ENCODE results near the gene SCYGR2. TPM values are rescaled to one million over a fixed set of nuclear protein-coding genes. Genes with fewer than 3 reads are reported as not detected.

The SCYGR2 gene
- total and polyA plus RNA-seq, 2 donors (not counting 3 experiments of a cell fraction or from before 2014, with no cell fraction given) = not detected

- Histone ChIP-seq H3K4me1 (ENCODE audit: control insufficient read depth, extremely low read depth, insufficient read depth, low read length) (no peaks in the 10 kb centered on the region), H3K4me3 (replicated peaks in 1 of 3; ENCODE audit: insufficient read depth in 1 of 3, low read depth in 1 of 3, low read length in 3 of 3) (no peak overlapping the region), H4K20me1 (replicated peaks; ENCODE audit: control insufficient read depth, extremely low read depth, insufficient read depth, low read length) (no peaks in the 10 kb centered on the region), H3K27me3 (ENCODE audit: control insufficient read depth in 2 of 2, insufficient read depth in 2 of 2, low read length in 2 of 2) (peaks cover 0 to 3% of the 10 kb centered on the region in 2 experiments), H3K9ac (replicated peaks; ENCODE audit: extremely low read depth, insufficient read depth, low read length) (no peak overlapping the region), H2AFZ (ENCODE audit: low read depth, low read length) (no peak overlapping the region), H3K79me2 (ENCODE audit: control insufficient read depth, insufficient read depth, low read length) (no peaks in the 10 kb centered on the region), H3K9me1 (replicated peaks; ENCODE audit: control insufficient read depth, extremely low read depth, insufficient read depth, low read length) (no peaks in the 10 kb centered on the region), H3K9me3 (replicated peaks; ENCODE audit: control insufficient read depth, insufficient read depth, low read length) (no peaks in the 10 kb centered on the region), H3K36me3 (ENCODE audit: control insufficient read depth in 2 of 2, extremely low read depth in 1 of 2, insufficient read depth in 2 of 2, low read length in 2 of 2) (no peaks in the 10 kb centered on the region), H3K4me2 (ENCODE audit: insufficient read depth, low read length) (no peak overlapping the region), H3K27ac (ENCODE audit: insufficient read depth, low read depth, low read length) (no peak overlapping the region)
- FAIRE-seq = no peak
- peak; percentile 69 for DNase-seq (ENCODE audit: low read depth, low spot score)
- dilution Hi-C loops (cut with MboI; ENCODE audit: extremely low pct_ligation_motif_present, low sequenced_read_pairs) (no loop called here), intact Hi-C loops (cut with micrococcal nuclease) (no loop called here)
- CTCF ChIA-PET = no interaction called here
- TF ChIP-seq JUN (IDR thresholded peaks at IDR 0.05; ENCODE audit: borderline replicate concordance, insufficient read depth, insufficient read length, low read depth) (peak; percentile 40), MYC (IDR thresholded peaks at IDR 0.05; ENCODE audit: low read depth, low read length) (no peak), FOS (IDR thresholded peaks at IDR 0.05; ENCODE audit: borderline replicate concordance, insufficient read depth, low read length) (peak; percentile 83)
- no TSS peak for BruUV-seq (replicated peaks)
- POLR2A ChIA-PET = no interaction called here
Observed at GRCh38 chr2:227576110-227576509, 22.6 kb upstream of the SCYGR2 start.

- Histone ChIP-seq H3K27me3 (ENCODE audit: control insufficient read depth in 2 of 2, insufficient read depth in 2 of 2, low read length in 2 of 2) (peaks cover 0 to 3% of the 10 kb centered on the region in 2 experiments), H3K9ac (replicated peaks; ENCODE audit: extremely low read depth, insufficient read depth, low read length) (no peak overlapping the region), H2AFZ (ENCODE audit: low read depth, low read length) (no peak overlapping the region), H3K9me1 (replicated peaks; ENCODE audit: control insufficient read depth, extremely low read depth, insufficient read depth, low read length) (no peaks in the 10 kb centered on the region), H3K9me3 (replicated peaks; ENCODE audit: control insufficient read depth, insufficient read depth, low read length) (no peaks in the 10 kb centered on the region), H3K4me1 (ENCODE audit: control insufficient read depth, extremely low read depth, insufficient read depth, low read length) (no peaks in the 10 kb centered on the region), H3K4me2 (ENCODE audit: insufficient read depth, low read length) (no peak overlapping the region), H4K20me1 (replicated peaks; ENCODE audit: control insufficient read depth, extremely low read depth, insufficient read depth, low read length) (no peaks in the 10 kb centered on the region), H3K36me3 (ENCODE audit: control insufficient read depth in 2 of 2, extremely low read depth in 1 of 2, insufficient read depth in 2 of 2, low read length in 2 of 2) (no peaks in the 10 kb centered on the region), H3K4me3 (replicated peaks in 1 of 3; ENCODE audit: insufficient read depth in 1 of 3, low read depth in 1 of 3, low read length in 3 of 3) (no peak overlapping the region), H3K27ac (ENCODE audit: insufficient read depth, low read depth, low read length) (no peak overlapping the region), H3K79me2 (ENCODE audit: control insufficient read depth, insufficient read depth, low read length) (no peaks in the 10 kb centered on the region)
- ChIA-PET CTCF (no interaction called here), POLR2A (no interaction called here)
- no TSS peak for BruUV-seq (replicated peaks)
- FAIRE-seq = no peak
- dilution Hi-C loops (cut with MboI; ENCODE audit: extremely low pct_ligation_motif_present, low sequenced_read_pairs) (no loop called here), intact Hi-C loops (cut with micrococcal nuclease) (no loop called here)
- TF ChIP-seq POLR2A (IDR thresholded peaks at IDR 0.05; ENCODE audit: low read depth, low read length) (no peak), GATA2 (IDR thresholded peaks at IDR 0.05; ENCODE audit: insufficient read depth, insufficient read length, low read depth, low read length) (no peak), MYC (IDR thresholded peaks at IDR 0.05; ENCODE audit: low read depth, low read length) (no peak), MAX (IDR thresholded peaks at IDR 0.05; ENCODE audit: insufficient read depth, insufficient read length) (no peak), FOS (IDR thresholded peaks at IDR 0.05; ENCODE audit: borderline replicate concordance, insufficient read depth, low read length) (no peak), JUN (IDR thresholded peaks at IDR 0.05; ENCODE audit: borderline replicate concordance, insufficient read depth, insufficient read length, low read depth) (no peak), EZH2 (IDR thresholded peaks at IDR 0.05; ENCODE audit: borderline replicate concordance, low read depth, low read length, severe bottlenecking) (no peak)
- TF ChIP-seq, protein P1, sequence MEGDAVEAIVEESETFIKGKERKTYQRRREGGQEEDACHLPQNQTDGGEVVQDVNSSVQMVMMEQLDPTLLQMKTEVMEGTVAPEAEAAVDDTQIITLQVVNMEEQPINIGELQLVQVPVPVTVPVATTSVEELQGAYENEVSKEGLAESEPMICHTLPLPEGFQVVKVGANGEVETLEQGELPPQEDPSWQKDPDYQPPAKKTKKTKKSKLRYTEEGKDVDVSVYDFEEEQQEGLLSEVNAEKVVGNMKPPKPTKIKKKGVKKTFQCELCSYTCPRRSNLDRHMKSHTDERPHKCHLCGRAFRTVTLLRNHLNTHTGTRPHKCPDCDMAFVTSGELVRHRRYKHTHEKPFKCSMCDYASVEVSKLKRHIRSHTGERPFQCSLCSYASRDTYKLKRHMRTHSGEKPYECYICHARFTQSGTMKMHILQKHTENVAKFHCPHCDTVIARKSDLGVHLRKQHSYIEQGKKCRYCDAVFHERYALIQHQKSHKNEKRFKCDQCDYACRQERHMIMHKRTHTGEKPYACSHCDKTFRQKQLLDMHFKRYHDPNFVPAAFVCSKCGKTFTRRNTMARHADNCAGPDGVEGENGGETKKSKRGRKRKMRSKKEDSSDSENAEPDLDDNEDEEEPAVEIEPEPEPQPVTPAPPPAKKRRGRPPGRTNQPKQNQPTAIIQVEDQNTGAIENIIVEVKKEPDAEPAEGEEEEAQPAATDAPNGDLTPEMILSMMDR (IDR thresholded peaks at IDR 0.05; ENCODE audit: extremely low read depth in 1 of 2, insufficient read depth in 1 of 2, low read depth in 1 of 2, low read length in 2 of 2) = no peak
- no peak for DNase-seq (ENCODE audit: low read depth, low spot score)
Observed at GRCh38 chr2:227576812-227577211, 21.9 kb upstream of the SCYGR2 start.
